A549 (cell line): ENCODE results near the gene TMEM255B. TPM values are rescaled to one million over a fixed set of nuclear protein-coding genes. Genes with fewer than 3 reads are reported as not detected.

Source experiments
- ATAC-seq, 2 experiments: fragments of 200-7000 bp in 1 of 2; fragments of >200 bp in 1 of 2; cut with Nextera tagmentation in 1 of 2; cut with Tn5 transposase in 1 of 2; 3 replicates each; pipeline versions ENCODE4 v1.8.0 to v1.9.1; 2018 to 2020; ENCODE audit warnings: mild to moderate bottlenecking in 1 of 2, moderate library complexity in 1 of 2
- CTCF ChIA-PET: fragments of 300-600 bp; sonication (Branson Sonifier 250); formaldehyde crosslinking; extraction: SDS; loops from one replicate; lab custom pipeline; 2021; ENCODE audit warnings: antibody characterized with exemption, inconsistent platforms; lab: Yijun Ruan, JAX
- POLR2A ChIA-PET: fragments of 350-600 bp; formaldehyde crosslinking; extraction: SDS; loops from one replicate; lab custom pipeline; 2021; ENCODE audit warnings: antibody characterized with exemption, inconsistent platforms; lab: Yijun Ruan, JAX
- DNase-seq, 2 experiments: peaks; one replicate each; pipeline versions ENCODE4 v3.0.0 to v3.0.0-alpha.2; 2011 to 2016; ENCODE audit warnings: low read depth in 1 of 2, low spot score in 1 of 2
- FAIRE-seq: peaks from 2 replicates; lab custom pipeline; 2011; peaks lifted over from hg19 to GRCh38; lab: Jason Lieb, UNC
- H3K27ac ChIP-seq, 2 experiments: fragments of >200 bp; sonication (Bioruptor Twin); formaldehyde crosslinking; 3 replicates each; pipeline ENCODE4 v1.5.1; 2016 to 2017
- H3K4me1 ChIP-seq: fragments of >200 bp; sonication (Bioruptor Twin); formaldehyde crosslinking; 3 replicates; pipeline ENCODE4 v1.6.1; 2016
- H3K4me2 ChIP-seq: fragments of >200 bp; sonication (Bioruptor Twin); formaldehyde crosslinking; 3 replicates; pipeline ENCODE4 v1.6.1; 2016
- H3K4me3 ChIP-seq: fragments of >200 bp; sonication (Bioruptor Twin); formaldehyde crosslinking; 3 replicates; pipeline ENCODE4 v1.5.1; 2016
- H3K9me3 ChIP-seq: fragments of >200 bp; sonication (Bioruptor Twin); formaldehyde crosslinking; 3 replicates; pipeline ENCODE4 v1.6.1; 2016
- BHLHE40 ChIP-seq: IDR thresholded peaks from 2 replicates; pipeline ENCODE4 v1.6.1; 2012; ENCODE audit warnings: low read depth, low read length, inconsistent platforms
- CBX2 ChIP-seq: fragments of 200-600 bp; sonication (generic); IDR thresholded peaks from 2 replicates; pipeline ENCODE4 v1.6.1; 2016; ENCODE audit warnings: low read depth, mild to moderate bottlenecking, borderline replicate concordance
- CEBPB ChIP-seq, 2 experiments: fragments of >200 bp in 1 of 2; sonication (Bioruptor Twin) in 1 of 2; formaldehyde crosslinking in 1 of 2; IDR thresholded peaks; 2 replicates each; pipeline ENCODE4 v1.6.1; 2012 to 2016
- EHF ChIP-seq: fragments of 250-450 bp; sonication (Bioruptor Pico); IDR thresholded peaks from 2 replicates; pipeline ENCODE4 v1.5.0; 2020; ENCODE audit warnings: mild to moderate bottlenecking
- EHMT2 ChIP-seq: fragments of 200-600 bp; sonication (generic); IDR thresholded peaks from 2 replicates; pipeline ENCODE4 v1.6.1; 2016; ENCODE audit warnings: antibody characterized with exemption, low read depth, mild to moderate bottlenecking, moderate library complexity
- ESRRA ChIP-seq: fragments of 150-350 bp; IDR thresholded peaks from 2 replicates; pipeline ENCODE4 v1.6.1; 2014; ENCODE audit warnings: mild to moderate bottlenecking, low read length, borderline replicate concordance
- HDAC2 ChIP-seq: fragments of 200-600 bp; sonication (generic); IDR thresholded peaks from 2 replicates; pipeline ENCODE4 v1.6.1; 2016
- JUNB ChIP-seq: fragments of >200 bp; sonication (Bioruptor Twin); formaldehyde crosslinking; IDR thresholded peaks from 2 replicates; pipeline ENCODE4 v1.6.1; 2016
- KDM1A ChIP-seq: fragments of 200-600 bp; sonication (generic); IDR thresholded peaks from 2 replicates; pipeline ENCODE4 v1.6.1; 2016; ENCODE audit warnings: low read depth, mild to moderate bottlenecking
- NPAS2 ChIP-seq: fragments of 250-450 bp; sonication (Bioruptor Pico); IDR thresholded peaks from 2 replicates; pipeline ENCODE4 v1.8.0; 2022; ENCODE audit warnings: mild to moderate bottlenecking, moderate library complexity, borderline replicate concordance
- PHF8 ChIP-seq: fragments of 200-600 bp; sonication (generic); IDR thresholded peaks from 2 replicates; pipeline ENCODE4 v1.6.1; 2016; ENCODE audit warnings: low read depth, mild to moderate bottlenecking, antibody characterized with exemption, moderate library complexity, borderline replicate concordance
- RAD21 ChIP-seq, 2 experiments: fragments of >200 bp in 1 of 2; sonication (Bioruptor Twin) in 1 of 2; formaldehyde crosslinking in 1 of 2; IDR thresholded peaks in 1 of 2; conservative IDR thresholded peaks in 1 of 2; 2 replicates in 1 of 2; 3 replicates in 1 of 2; pipeline ENCODE4 v1.6.1; 2012 to 2018; ENCODE audit warnings: inconsistent platforms in 1 of 2
- RCOR1 ChIP-seq: fragments of 150-350 bp; IDR thresholded peaks from 2 replicates; pipeline ENCODE4 v1.6.1; 2014; ENCODE audit warnings: antibody characterized with exemption, low read length, low read depth
- RFX5 ChIP-seq: fragments of 450-650 bp; IDR thresholded peaks from 2 replicates; pipeline ENCODE4 v1.7.1; 2014; ENCODE audit warnings: antibody characterized with exemption, mild to moderate bottlenecking, moderate library complexity
- TP53 ChIP-seq: fragments of 250-450 bp; sonication (Bioruptor Pico); IDR thresholded peaks from 2 replicates; pipeline ENCODE4 v1.5.0; 2021; ENCODE audit warnings: mild to moderate bottlenecking, moderate library complexity
- WGBS: methylation state at CpG from one replicate; pipeline ENCODE4 v1.1.6; 2017; ENCODE audit errors: missing lambda C conversion rate; 5-methylcytosine and 5-hydroxymethylcytosine counted together
- polyA plus RNA-seq, 4 experiments: library from polyadenylated mRNA; depleted of rRNA in 3 of 4; stranded (reverse); fragments of >200 nt; fragmentation: RNase III in 1 of 4; extraction: RNeasy Plus Mini Kit Qiagen cat#74134 plus additional on column Dnase treatment in 1 of 4; gene quantifications; 2 replicates in 3 of 4; 3 replicates in 1 of 4; pipeline ENCODE4 v1.2.3, GENCODE V29; 2011 to 2017
- TF ChIP-seq, protein P1 (sequence below): fragments of 450-650 bp; IDR thresholded peaks from 2 replicates; pipeline ENCODE4 v1.6.1; 2014; ENCODE audit warnings: antibody characterized with exemption
- TF ChIP-seq, protein P2 (sequence below): IDR thresholded peaks from 2 replicates; pipeline ENCODE4 v1.6.1; 2012; ENCODE audit warnings: low read depth, borderline replicate concordance
- TF ChIP-seq, protein P3 (sequence below): fragments of >200 bp; sonication (Bioruptor Twin); formaldehyde crosslinking; IDR thresholded peaks from 3 replicates; pipeline ENCODE4 v1.6.1; 2016
- TF ChIP-seq, protein P4 (sequence below): IDR thresholded peaks from 2 replicates; pipeline ENCODE4 v1.6.1; 2012
- TF ChIP-seq, protein P5 (sequence below): fragments of >200 bp; sonication (Bioruptor Twin); formaldehyde crosslinking; IDR thresholded peaks from 2 replicates; pipeline ENCODE4 v1.6.1; 2016

The TMEM255B gene
- polyA plus RNA-seq, 2 of the 4 experiments (the other 2 are of a cell fraction), result 0.54 to 1.1 TPM

DNA sequence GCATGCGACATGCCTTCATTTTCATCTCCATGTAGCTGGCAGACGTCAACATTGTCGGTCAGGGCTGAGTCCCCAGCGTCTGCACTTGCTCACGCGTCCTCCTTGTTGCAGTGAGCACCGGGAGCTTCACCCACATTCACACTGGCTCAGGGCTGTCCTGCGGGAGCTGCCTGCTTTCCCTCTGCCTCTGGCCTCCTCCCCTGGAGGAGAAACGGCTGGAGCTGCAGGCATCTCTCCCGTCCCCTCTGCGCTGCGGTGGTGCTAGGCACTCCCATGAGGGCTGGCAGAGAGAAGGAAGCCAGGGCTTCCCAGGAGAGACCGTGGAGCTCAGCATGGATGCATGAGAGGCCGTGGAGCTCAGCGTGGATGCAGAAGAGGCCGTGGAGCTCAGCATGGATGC lies 18.4 kb upstream of the TMEM255B start:
- no peak overlapping the region for H3K27ac ChIP-seq
- WGBS, result 74% methylated on average over 9 of the region's 16 CpGs
- peaks cover 3% of the 10 kb centered on the region; the same call in 1 of the 3 replicates for H3K4me1 ChIP-seq
- TF ChIP-seq CEBPB (IDR thresholded peaks at IDR 0.05), result no peak
- TF ChIP-seq, protein P1, sequence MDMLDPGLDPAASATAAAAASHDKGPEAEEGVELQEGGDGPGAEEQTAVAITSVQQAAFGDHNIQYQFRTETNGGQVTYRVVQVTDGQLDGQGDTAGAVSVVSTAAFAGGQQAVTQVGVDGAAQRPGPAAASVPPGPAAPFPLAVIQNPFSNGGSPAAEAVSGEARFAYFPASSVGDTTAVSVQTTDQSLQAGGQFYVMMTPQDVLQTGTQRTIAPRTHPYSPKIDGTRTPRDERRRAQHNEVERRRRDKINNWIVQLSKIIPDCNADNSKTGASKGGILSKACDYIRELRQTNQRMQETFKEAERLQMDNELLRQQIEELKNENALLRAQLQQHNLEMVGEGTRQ, result no peak
- TF ChIP-seq, protein P2, sequence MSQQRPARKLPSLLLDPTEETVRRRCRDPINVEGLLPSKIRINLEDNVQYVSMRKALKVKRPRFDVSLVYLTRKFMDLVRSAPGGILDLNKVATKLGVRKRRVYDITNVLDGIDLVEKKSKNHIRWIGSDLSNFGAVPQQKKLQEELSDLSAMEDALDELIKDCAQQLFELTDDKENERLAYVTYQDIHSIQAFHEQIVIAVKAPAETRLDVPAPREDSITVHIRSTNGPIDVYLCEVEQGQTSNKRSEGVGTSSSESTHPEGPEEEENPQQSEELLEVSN, result no peak
- no peak for TF ChIP-seq RFX5
- TF ChIP-seq EHMT2, result no peak
- TF ChIP-seq KDM1A, result no peak
- TF ChIP-seq CBX2, result no peak
- no peak for TF ChIP-seq PHF8
- no peak for TF ChIP-seq RAD21 (conservative IDR thresholded peaks at IDR 0.05 in 1 of 2, IDR thresholded peaks at IDR 0.05 in 1 of 2)
- TF ChIP-seq, protein P3, sequence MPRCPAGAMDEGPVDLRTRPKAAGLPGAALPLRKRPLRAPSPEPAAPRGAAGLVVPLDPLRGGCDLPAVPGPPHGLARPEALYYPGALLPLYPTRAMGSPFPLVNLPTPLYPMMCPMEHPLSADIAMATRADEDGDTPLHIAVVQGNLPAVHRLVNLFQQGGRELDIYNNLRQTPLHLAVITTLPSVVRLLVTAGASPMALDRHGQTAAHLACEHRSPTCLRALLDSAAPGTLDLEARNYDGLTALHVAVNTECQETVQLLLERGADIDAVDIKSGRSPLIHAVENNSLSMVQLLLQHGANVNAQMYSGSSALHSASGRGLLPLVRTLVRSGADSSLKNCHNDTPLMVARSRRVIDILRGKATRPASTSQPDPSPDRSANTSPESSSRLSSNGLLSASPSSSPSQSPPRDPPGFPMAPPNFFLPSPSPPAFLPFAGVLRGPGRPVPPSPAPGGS, result no peak
- no peak for TF ChIP-seq RCOR1
- no peak for TF ChIP-seq ESRRA
- TF ChIP-seq NPAS2 (CRISPR knock-in tag), result no peak
- TF ChIP-seq EHF (CRISPR knock-in tag), result no peak
- TF ChIP-seq JUNB, result no peak
- TF ChIP-seq, protein P4, sequence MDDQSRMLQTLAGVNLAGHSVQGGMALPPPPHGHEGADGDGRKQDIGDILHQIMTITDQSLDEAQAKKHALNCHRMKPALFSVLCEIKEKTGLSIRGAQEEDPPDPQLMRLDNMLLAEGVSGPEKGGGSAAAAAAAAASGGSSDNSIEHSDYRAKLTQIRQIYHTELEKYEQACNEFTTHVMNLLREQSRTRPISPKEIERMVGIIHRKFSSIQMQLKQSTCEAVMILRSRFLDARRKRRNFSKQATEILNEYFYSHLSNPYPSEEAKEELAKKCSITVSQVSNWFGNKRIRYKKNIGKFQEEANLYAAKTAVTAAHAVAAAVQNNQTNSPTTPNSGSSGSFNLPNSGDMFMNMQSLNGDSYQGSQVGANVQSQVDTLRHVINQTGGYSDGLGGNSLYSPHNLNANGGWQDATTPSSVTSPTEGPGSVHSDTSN, result no peak
- TF ChIP-seq HDAC2, result no peak
- TF ChIP-seq TP53 (CRISPR knock-in tag), result no peak
- no peak for TF ChIP-seq BHLHE40
- ChIA-PET CTCF (interaction anchor here (1.1 to 1.4 kb wide), 6 partner anchors 9 to 65 kb away, joined by 3 to 6 read pairs (median 4); partner anchors contain the start of gene TMEM255B), POLR2A (no interaction called here)
- no peak overlapping the region for H3K4me2 ChIP-seq
- H3K4me3 ChIP-seq, result no peak overlapping the region
- no peaks in the 10 kb centered on the region for H3K9me3 ChIP-seq
- DNase-seq (no peak), FAIRE-seq (no peak), ATAC-seq (no peak)

DNA sequence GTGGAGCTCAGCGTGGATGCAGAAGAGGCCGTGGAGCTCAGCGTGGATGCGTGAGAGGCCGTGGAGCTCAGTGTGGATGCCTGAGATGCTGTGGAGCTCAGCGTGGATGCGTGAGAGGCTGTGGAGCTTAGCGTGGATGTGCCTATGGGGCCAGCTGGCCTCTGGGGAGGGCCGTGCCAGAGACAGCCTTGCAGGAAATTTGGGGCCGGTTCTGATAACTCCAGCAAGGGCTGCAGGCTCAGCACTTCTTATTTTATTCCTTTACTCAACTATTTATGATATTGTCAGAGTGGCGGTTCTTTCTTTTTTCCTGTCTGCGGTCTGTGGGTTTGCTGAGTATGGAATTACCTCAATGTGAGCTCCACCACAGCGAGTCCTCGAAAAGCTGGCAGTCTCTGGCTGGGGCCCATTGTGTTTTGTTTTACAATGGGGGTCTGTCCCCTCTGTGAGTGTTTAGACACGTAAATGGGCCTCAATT lies 17.8 kb upstream of the TMEM255B start:
- FAIRE-seq (no peak), DNase-seq (no peak), ATAC-seq (no peak)
- H3K27ac ChIP-seq, result no peak overlapping the region
- POLR2A ChIA-PET, result no interaction called here
- TF ChIP-seq HDAC2, result no peak
- TF ChIP-seq, protein P5, sequence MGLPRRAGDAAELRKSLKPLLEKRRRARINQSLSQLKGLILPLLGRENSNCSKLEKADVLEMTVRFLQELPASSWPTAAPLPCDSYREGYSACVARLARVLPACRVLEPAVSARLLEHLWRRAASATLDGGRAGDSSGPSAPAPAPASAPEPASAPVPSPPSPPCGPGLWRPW, result no peak
- no peaks in the 10 kb centered on the region for H3K9me3 ChIP-seq
- CTCF ChIA-PET, result interaction anchor here (1.1 to 1.4 kb wide), 6 partner anchors 9 to 64 kb away, joined by 3 to 6 read pairs (median 4); partner anchors contain the start of gene TMEM255B
- H3K4me1 ChIP-seq, result peaks cover 3% of the 10 kb centered on the region; the same call in 1 of the 3 replicates
- no peak overlapping the region for H3K4me3 ChIP-seq
- H3K4me2 ChIP-seq, result no peak overlapping the region
- WGBS, result 64% methylated on average over 15 of the region's 15 CpGs
